Activated CD8-positive, alpha-beta memory T cell treated with anti-CD3 and anti-CD28 coated beads, Interleukin-2, amount 10 ng/mL, durations not matched to agents 7 days and 5 days (primary cell): ENCODE results near the gene TRAT1. TPM values are rescaled to one million over a fixed set of nuclear protein-coding genes. Genes with fewer than 3 reads are reported as not detected.

Source experiments
- ATAC-seq: fragments of 150-1000 bp; cut with Tn5 transposase; one replicate; pipeline ENCODE4 v1.10.0; 2021; ENCODE audit warnings: moderate library complexity
- CTCF ChIA-PET: fragments of 350-600 bp; sonication (Branson Sonifier 250); formaldehyde crosslinking; loops from one replicate; lab custom pipeline; 2021; ENCODE audit warnings: antibody characterized with exemption; lab: Charles Lee
- DNase-seq: peaks from one replicate; pipeline ENCODE4 v3.0.0-alpha.2; 2020
- H3K27ac Mint-ChIP-seq: one replicate; pipeline ENCODE4 v1.8.0; 2021; ENCODE audit warnings: mild to moderate bottlenecking, mixed read lengths
- H3K27me3 Mint-ChIP-seq: one replicate; pipeline ENCODE4 v1.8.0; 2021; ENCODE audit warnings: mixed read lengths
- H3K36me3 Mint-ChIP-seq: one replicate; pipeline ENCODE4 v1.8.0; 2021; ENCODE audit warnings: mild to moderate bottlenecking, mixed read lengths
- H3K4me1 Mint-ChIP-seq: one replicate; pipeline ENCODE4 v1.8.0; 2021; ENCODE audit warnings: mixed read lengths
- H3K4me3 Mint-ChIP-seq: one replicate; pipeline ENCODE4 v1.8.0; 2021; ENCODE audit warnings: mild to moderate bottlenecking, moderate library complexity, mixed read lengths
- H3K9me3 Mint-ChIP-seq: one replicate; pipeline ENCODE4 v1.8.0; 2022; ENCODE audit warnings: low read depth, mixed read lengths
- total RNA-seq, 2 experiments: library from RNA; stranded (reverse); gene quantifications; one replicate each; pipeline ENCODE4 v1.2.3, GENCODE V29; 2021

Gene TRAT1
- total RNA-seq, 2 experiments from 2014 or later, result 53.8 to 62.4 TPM

GRCh38 chr3:108826309-108827187 lies 4.0 kb downstream of the TRAT1 start:
- H3K4me3 Mint-ChIP-seq, result peak overlapping the region; percentile 82
- peaks cover 2% of the 10 kb centered on the region for H3K9me3 Mint-ChIP-seq
- no peaks in the 10 kb centered on the region for H3K27me3 Mint-ChIP-seq
- CTCF ChIA-PET, result interaction anchor here (0.7 to 1.4 kb wide), 4 partner anchors 12 to 88 kb away, joined by 3 to 4 read pairs (median 3); no protein-coding TSS in a partner anchor
- ATAC-seq, result no peak
- peaks cover 55% of the 10 kb centered on the region for H3K4me1 Mint-ChIP-seq
- H3K36me3 Mint-ChIP-seq, result peaks cover 51% of the 10 kb centered on the region
- H3K27ac Mint-ChIP-seq, result peak overlapping the region; percentile 80
- no peak for DNase-seq

- Mint-ChIP-seq H3K9me3 (peaks cover 2% of the 10 kb centered on the region), H3K4me1 (peaks cover 80% of the 10 kb centered on the region), H3K27ac (peak overlapping the region; percentile 25), H3K36me3 (peaks cover 67% of the 10 kb centered on the region), H3K27me3 (no peaks in the 10 kb centered on the region), H3K4me3 (no peak overlapping the region)
- DNase-seq (no peak), ATAC-seq (no peak)
- CTCF ChIA-PET, result interaction anchor here (1.6 kb wide), 1 partner anchor 12 kb away, joined by 6 read pairs; no protein-coding TSS in a partner anchor
Measured at GRCh38 chr3:108830381-108830780, 7.8 kb downstream of the TRAT1 start.

GRCh38 chr3:108830991-108831614 lies 8.5 kb downstream of the TRAT1 start:
- CTCF ChIA-PET, result interaction anchor here (1.0 to 1.6 kb wide), 4 partner anchors 9 to 84 kb away, joined by 3 to 6 read pairs (median 4); no protein-coding TSS in a partner anchor
- Mint-ChIP-seq H3K4me1 (peaks cover 83% of the 10 kb centered on the region), H3K9me3 (peaks cover 2% of the 10 kb centered on the region), H3K27ac (peak overlapping the region; percentile 53), H3K27me3 (no peaks in the 10 kb centered on the region), H3K4me3 (no peak overlapping the region), H3K36me3 (peaks cover 71% of the 10 kb centered on the region)
- DNase-seq (no peak), ATAC-seq (no peak)

- Mint-ChIP-seq H3K4me3 (peak overlapping the region; percentile 68), H3K4me1 (peaks cover 82% of the 10 kb centered on the region), H3K27me3 (no peaks in the 10 kb centered on the region), H3K27ac (peak overlapping the region; percentile 96), H3K36me3 (peaks cover 75% of the 10 kb centered on the region), H3K9me3 (peaks cover 2% of the 10 kb centered on the region)
- CTCF ChIA-PET, result interaction anchor here (0.7 to 5.1 kb wide), 6 partner anchors 13 to 238 kb away, joined by 3 to 74 read pairs (median 3); partner anchors contain the start of gene TRAT1
- DNase-seq, result peak; percentile 50
- peak; percentile 14 for ATAC-seq
Measured at GRCh38 chr3:108833611-108834010, 11.0 kb downstream of the TRAT1 start.

GRCh38 chr3:108834551-108834950 lies 12.0 kb downstream of the TRAT1 start:
- CTCF ChIA-PET, result interaction anchor here (0.9 to 5.1 kb wide), 5 partner anchors 10 to 233 kb away, joined by 3 to 74 read pairs (median 3); partner anchors contain the start of gene TRAT1
- peak; percentile 38 for ATAC-seq
- Mint-ChIP-seq H3K4me3 (peak overlapping the region; percentile 68), H3K36me3 (peaks cover 77% of the 10 kb centered on the region), H3K27ac (peak overlapping the region; percentile 96), H3K9me3 (no peaks in the 10 kb centered on the region), H3K4me1 (peaks cover 83% of the 10 kb centered on the region), H3K27me3 (no peaks in the 10 kb centered on the region)
- DNase-seq, result no peak

- Mint-ChIP-seq H3K4me3 (peak overlapping the region; percentile 68), H3K27me3 (no peaks in the 10 kb centered on the region), H3K27ac (peak overlapping the region; percentile 96), H3K9me3 (no peaks in the 10 kb centered on the region), H3K4me1 (peaks cover 80% of the 10 kb centered on the region), H3K36me3 (peaks cover 75% of the 10 kb centered on the region)
- ATAC-seq (peak; percentile 73), DNase-seq (peak; percentile 64)
- CTCF ChIA-PET, result interaction anchor here (0.9 to 5.1 kb wide), 5 partner anchors 10 to 1159 kb away, joined by 3 to 74 read pairs (median 3); partner anchors contain the start of gene TRAT1
Measured at GRCh38 chr3:108835101-108835500, 12.5 kb downstream of the TRAT1 start.

DNA sequence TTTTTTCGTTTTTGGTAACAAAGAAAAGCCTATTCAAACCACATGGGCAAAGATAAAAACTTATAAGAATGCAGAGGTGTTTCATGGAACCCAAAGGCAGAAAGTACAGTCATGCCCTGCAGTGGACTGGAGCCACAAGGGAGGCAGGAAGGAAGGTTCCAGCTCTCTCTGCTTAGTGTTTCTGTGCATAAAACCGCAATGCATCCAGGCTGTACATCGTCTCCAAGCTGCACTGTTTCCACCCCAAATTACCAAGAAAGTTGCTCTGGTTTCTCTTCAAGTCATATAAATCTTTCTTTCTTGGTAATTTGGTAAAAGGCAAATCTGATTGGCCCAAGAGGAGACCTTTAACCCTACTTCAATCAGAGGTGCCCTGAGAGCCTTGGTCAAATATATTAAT lies 15.8 kb downstream of the TRAT1 start:
- Mint-ChIP-seq H3K27me3 (no peaks in the 10 kb centered on the region), H3K9me3 (no peaks in the 10 kb centered on the region), H3K27ac (peak overlapping the region; percentile 86), H3K4me3 (peak overlapping the region; percentile 8), H3K36me3 (peaks cover 71% of the 10 kb centered on the region), H3K4me1 (peaks cover 77% of the 10 kb centered on the region)
- DNase-seq, result peak; percentile 83
- ATAC-seq, result peak; percentile 76
- CTCF ChIA-PET, result interaction anchor here (0.9 to 2.9 kb wide), 5 partner anchors 11 to 77 kb away, joined by 3 to 15 read pairs (median 3); no protein-coding TSS in a partner anchor

GRCh38 chr3:108845709-108846293 lies 23.2 kb downstream of the TRAT1 start:
- Mint-ChIP-seq H3K4me3 (no peak overlapping the region), H3K27ac (peak overlapping the region; percentile 73), H3K4me1 (peaks cover 68% of the 10 kb centered on the region), H3K9me3 (no peaks in the 10 kb centered on the region), H3K27me3 (no peaks in the 10 kb centered on the region), H3K36me3 (peaks cover 72% of the 10 kb centered on the region)
- CTCF ChIA-PET, result interaction anchor here (0.8 to 3.4 kb wide), 3 partner anchors 10 to 25 kb away, joined by 3 to 9 read pairs (median 3); no protein-coding TSS in a partner anchor
- DNase-seq (no peak), ATAC-seq (no peak)

DNA sequence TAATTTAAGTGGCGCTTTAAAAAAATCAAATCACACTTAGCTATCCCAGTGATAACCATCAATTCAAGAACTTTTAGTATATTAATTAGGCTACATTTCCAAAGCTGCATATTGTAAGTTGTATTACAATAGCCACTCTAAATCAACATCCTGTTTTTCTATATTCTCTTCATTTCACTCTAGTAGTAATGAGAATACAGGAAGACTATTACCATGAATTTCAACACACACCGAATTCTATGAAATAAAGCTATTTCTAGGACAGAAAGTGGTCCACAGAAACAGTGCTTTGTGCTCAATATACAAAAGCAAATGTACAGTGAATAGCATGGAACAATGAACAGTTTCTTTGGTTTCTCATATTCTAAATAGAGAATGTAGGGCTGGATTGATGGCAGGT lies 24.6 kb downstream of the TRAT1 start:
- DNase-seq (no peak), ATAC-seq (peak; percentile 62)
- Mint-ChIP-seq H3K36me3 (peaks cover 76% of the 10 kb centered on the region), H3K27ac (peak overlapping the region; percentile 77), H3K4me3 (no peak overlapping the region), H3K4me1 (peaks cover 58% of the 10 kb centered on the region), H3K27me3 (no peaks in the 10 kb centered on the region), H3K9me3 (no peaks in the 10 kb centered on the region)
- CTCF ChIA-PET, result interaction anchor here (0.8 to 1.3 kb wide), 3 partner anchors 13 to 68 kb away, joined by 3 to 4 read pairs (median 3); no protein-coding TSS in a partner anchor

DNA sequence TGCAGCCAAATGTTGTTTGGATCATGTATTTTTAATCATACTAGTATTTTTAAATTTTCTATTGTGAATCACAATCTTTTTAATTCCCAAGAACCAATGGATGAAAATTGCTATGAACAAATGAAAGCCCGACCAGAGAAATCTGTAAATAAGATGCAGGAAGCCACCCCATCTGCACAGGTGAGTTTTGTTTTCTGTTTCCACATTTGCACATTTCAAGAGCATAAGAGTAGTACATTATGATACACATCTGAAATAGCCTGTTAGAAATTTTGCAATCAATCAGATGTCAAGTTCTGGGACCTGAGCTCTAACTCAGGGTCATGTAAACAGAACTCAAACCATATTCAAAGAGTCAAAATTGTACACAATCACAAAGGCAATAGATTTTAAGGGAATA lies 26.5 kb downstream of the TRAT1 start:
- Mint-ChIP-seq H3K36me3 (peaks cover 75% of the 10 kb centered on the region), H3K9me3 (no peaks in the 10 kb centered on the region), H3K4me3 (no peak overlapping the region), H3K27me3 (no peaks in the 10 kb centered on the region), H3K27ac (no peak overlapping the region), H3K4me1 (peaks cover 42% of the 10 kb centered on the region)
- ATAC-seq (no peak), DNase-seq (no peak)
- CTCF ChIA-PET, result no interaction called here

DNA sequence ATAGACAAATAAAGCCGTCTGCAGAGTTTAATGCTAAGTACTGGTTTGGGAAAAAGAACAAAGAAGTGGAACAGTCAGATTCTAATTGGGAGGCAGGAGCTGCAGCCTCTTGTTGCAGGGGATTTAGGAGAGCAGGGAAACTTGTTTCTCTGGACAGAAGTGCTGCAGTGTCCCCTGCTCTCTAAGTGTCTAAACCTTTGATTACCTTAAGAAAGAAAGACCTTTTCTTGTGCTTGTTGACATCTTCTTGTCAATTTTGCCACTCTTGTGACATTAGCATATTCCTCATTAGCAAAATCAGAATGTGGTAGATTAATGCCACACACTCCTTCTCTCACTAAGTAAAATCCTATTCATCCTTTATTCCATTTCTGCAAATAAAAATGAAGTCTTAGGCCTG lies 38.8 kb downstream of the TRAT1 start:
- Mint-ChIP-seq H3K4me1 (peaks cover 37% of the 10 kb centered on the region), H3K27me3 (no peaks in the 10 kb centered on the region), H3K36me3 (peaks cover 83% of the 10 kb centered on the region), H3K27ac (peak overlapping the region; percentile 66), H3K9me3 (peaks cover 15% of the 10 kb centered on the region), H3K4me3 (no peak overlapping the region)
- ATAC-seq, result no peak
- CTCF ChIA-PET, result no interaction called here
- DNase-seq, result no peak

GRCh38 chr3:108862865-108863798 lies 40.5 kb downstream of the TRAT1 start:
- DNase-seq (peak; percentile 48), ATAC-seq (peak; percentile 51)
- Mint-ChIP-seq H3K4me1 (peaks cover 37% of the 10 kb centered on the region), H3K4me3 (no peak overlapping the region), H3K27me3 (no peaks in the 10 kb centered on the region), H3K9me3 (peaks cover 15% of the 10 kb centered on the region), H3K36me3 (peaks cover 74% of the 10 kb centered on the region), H3K27ac (peak overlapping the region; percentile 66)
- CTCF ChIA-PET, result no interaction called here
